Keratinocyte (primary cell): Measurements from ENCODE around the gene REV1. TPM values are rescaled to one million over a fixed set of nuclear protein-coding genes. Genes with fewer than 3 reads are reported as not detected.

Source experiments
- DNase-seq: peaks from one replicate; pipeline ENCODE4 v3.0.0-alpha.2; 2011; ENCODE audit warnings: low read depth, missing footprints, low spot score
- FAIRE-seq: peaks from 2 replicates; lab custom pipeline; 2011; peaks lifted over from hg19 to GRCh38; lab: Jason Lieb, UNC
- H2AFZ ChIP-seq: 2 replicates; pipeline ENCODE4 v1.6.0; 2012; ENCODE audit warnings: low read length, control low read depth, inconsistent platforms; ENCODE audit not compliant: control insufficient read depth
- H3K27ac ChIP-seq: 2 replicates; pipeline ENCODE4 v1.5.1; 2011; ENCODE audit warnings: low read length; ENCODE audit not compliant: control insufficient read depth, insufficient read depth
- H3K27me3 ChIP-seq: 3 replicates; pipeline ENCODE4 v1.6.0; 2011; ENCODE audit warnings: low read length; ENCODE audit not compliant: control insufficient read depth, insufficient read depth; ENCODE audit errors: extremely low read depth
- H3K36me3 ChIP-seq, 2 experiments: 2 replicates in 1 of 2; 3 replicates in 1 of 2; pipeline ENCODE4 v1.5.1; 2011; ENCODE audit warnings: low read length in 2 of 2, mild to moderate bottlenecking in 1 of 2; ENCODE audit not compliant: control insufficient read depth in 2 of 2, insufficient read depth in 2 of 2; ENCODE audit errors: extremely low read depth in 1 of 2
- H3K4me1 ChIP-seq: 3 replicates; pipeline ENCODE4 v1.5.1; 2011; ENCODE audit warnings: low read length; ENCODE audit not compliant: control insufficient read depth, insufficient read depth; ENCODE audit errors: extremely low read depth
- H3K4me2 ChIP-seq: 3 replicates; pipeline ENCODE4 v1.6.0; 2011; ENCODE audit warnings: low read depth, low read length; ENCODE audit not compliant: control insufficient read depth, insufficient read depth; ENCODE audit errors: extremely low read depth
- H3K4me3 ChIP-seq, 3 experiments: fragments of 200-600 bp in 1 of 3; sonication (generic) in 1 of 3; 2 replicates in 2 of 3; 3 replicates in 1 of 3; pipeline ENCODE4 v1.5.1; 2011 to 2016; ENCODE audit warnings: low read length in 3 of 3, mild to moderate bottlenecking in 3 of 3, control low read depth in 2 of 3, inconsistent platforms in 1 of 3, low read depth in 1 of 3, mixed read lengths in 1 of 3, mixed run types in 1 of 3, moderate library complexity in 1 of 3; ENCODE audit not compliant: control insufficient read depth in 2 of 3, insufficient read depth in 2 of 3; ENCODE audit errors: extremely low read depth in 1 of 3
- H3K79me2 ChIP-seq: 2 replicates; pipeline ENCODE4 v1.6.0; 2012; ENCODE audit warnings: low read length; ENCODE audit not compliant: control insufficient read depth, insufficient read depth
- H3K9ac ChIP-seq: 3 replicates; pipeline ENCODE4 v1.6.0; 2011; ENCODE audit warnings: low read length; ENCODE audit not compliant: control insufficient read depth, insufficient read depth; ENCODE audit errors: extremely low read depth
- H3K9me1 ChIP-seq: 3 replicates; pipeline ENCODE4 v1.6.0; 2011; ENCODE audit warnings: low read length; ENCODE audit not compliant: control insufficient read depth, insufficient read depth; ENCODE audit errors: extremely low read depth
- H3K9me3 ChIP-seq: 2 replicates; pipeline ENCODE4 v1.5.1; 2012; ENCODE audit warnings: low read depth, low read length; ENCODE audit not compliant: control insufficient read depth
- H4K20me1 ChIP-seq: 3 replicates; pipeline ENCODE4 v1.6.0; 2011; ENCODE audit warnings: low read length; ENCODE audit not compliant: control insufficient read depth, insufficient read depth; ENCODE audit errors: extremely low read depth
- CTCF ChIP-seq, 3 experiments: IDR thresholded peaks in 1 of 3; conservative IDR thresholded peaks in 1 of 3; optimal IDR thresholded peaks in 1 of 3; 2 replicates in 2 of 3; 3 replicates in 1 of 3; pipeline versions ENCODE3 to v1.5.1; 2011; ENCODE audit warnings: low read length in 3 of 3, mild to moderate bottlenecking in 3 of 3, moderate library complexity in 2 of 3, control low read depth in 1 of 3, inconsistent platforms in 1 of 3; ENCODE audit not compliant: insufficient read depth in 2 of 3; ENCODE audit errors: extremely low read depth in 1 of 3
- EZH2 ChIP-seq: IDR thresholded peaks from one replicate; pipeline ENCODE4 v1.6.1; 2012; ENCODE audit warnings: inconsistent platforms, mild to moderate bottlenecking, low read length, moderate library complexity
- dilution Hi-C: fragments of 300-500 bp; cut with MboI; formaldehyde crosslinking; loops from one replicate; pipeline ENCODE4 v1.7.0; 2020; ENCODE audit warnings: low sequenced_read_pairs; ENCODE audit not compliant: extremely low pct_ligation_motif_present
- polyA plus RNA-seq, 5 experiments: library from polyadenylated mRNA; depleted of rRNA in 3 of 5; stranded (reverse) in 3 of 5; stranded (forward) in 1 of 5; unstranded in 1 of 5; fragments of >200 nt; gene quantifications; 1 replicate in 1 of 5; 2 replicates in 3 of 5; 3 replicates in 1 of 5; pipeline versions ENCODE4 v1.2.1 to v1.2.3, GENCODE V29; 2011 to 2012; ENCODE audit warnings: missing spikeins in 2 of 5, low read depth in 1 of 5, low replicate concordance in 1 of 5

REV1 gene
- polyA plus RNA-seq, 1 donor (not counting 4 experiments of a cell fraction or from before 2014, with no cell fraction given) = 56.4 TPM

- H4K20me1 ChIP-seq = no peaks in the 10 kb centered on the region
- H3K9me1 ChIP-seq = no peaks in the 10 kb centered on the region
Observed at GRCh38 chr2:99467390-99467789, 22.4 kb downstream of the REV1 start.

GRCh38 chr2:99461828-99462483 lies 27.9 kb downstream of the REV1 start:
- Histone ChIP-seq H3K27ac (no peak overlapping the region), H3K4me1 (no peaks in the 10 kb centered on the region), H3K36me3 (peaks cover 9 to 17% of the 10 kb centered on the region in 2 experiments), H2AFZ (no peak overlapping the region), H3K9ac (no peak overlapping the region), H3K4me2 (no peak overlapping the region), H3K4me3 (no peak overlapping the region), H3K27me3 (no peaks in the 10 kb centered on the region), H3K9me1 (no peaks in the 10 kb centered on the region), H4K20me1 (no peaks in the 10 kb centered on the region), H3K9me3 (no peaks in the 10 kb centered on the region), H3K79me2 (peaks cover 81% of the 10 kb centered on the region)
- no peak for DNase-seq
- no peak for TF ChIP-seq CTCF (optimal IDR thresholded peaks at IDR 0.05 in 1 of 3, IDR thresholded peaks at IDR 0.05 in 1 of 3, conservative IDR thresholded peaks at IDR 0.05 in 1 of 3; ENCODE audit: extremely low read depth in 1 of 3, insufficient read depth in 2 of 3, low read length in 3 of 3)
- no peak for TF ChIP-seq EZH2
- dilution Hi-C loops = no loop called here
- FAIRE-seq = no peak

More at GRCh38 chr2:99467390-99467789, 22.4 kb downstream of the REV1 start:
- Histone ChIP-seq H3K36me3 (peaks cover 0 to 2% of the 10 kb centered on the region in 2 experiments), H3K9me3 (peaks cover 3% of the 10 kb centered on the region), H2AFZ (no peak overlapping the region), H3K4me2 (no peak overlapping the region), H3K27me3 (no peaks in the 10 kb centered on the region), H3K79me2 (peaks cover 75% of the 10 kb centered on the region), H3K27ac (no peak overlapping the region), H3K9ac (no peak overlapping the region), H3K4me3 (no peak overlapping the region), H3K4me1 (peaks cover 19% of the 10 kb centered on the region)
- dilution Hi-C loops = no loop called here
- no peak for FAIRE-seq
- DNase-seq = no peak
- TF ChIP-seq EZH2 = no peak
- TF ChIP-seq CTCF (optimal IDR thresholded peaks at IDR 0.05 in 1 of 3, IDR thresholded peaks at IDR 0.05 in 1 of 3, conservative IDR thresholded peaks at IDR 0.05 in 1 of 3; ENCODE audit: extremely low read depth in 1 of 3, insufficient read depth in 2 of 3, low read length in 3 of 3) = no peak
